Measurements from ENCODE around the gene SNX15. TPM values are rescaled to one million over a fixed set of nuclear protein-coding genes. Genes with fewer than 3 reads are reported as not detected.

SNX15 gene
- total and polyA plus RNA-seq, 4 donors: 19.9 to 26.2 (median 23.9) TPM

GRCh38 chr11:65087216-65087615 lies 60.0 kb downstream of the SNX15 start:
- no peaks in the 10 kb centered on the region for H3K27me3 ChIP-seq (ENCODE audit: control insufficient read depth in 1 of 2, insufficient read depth in 2 of 2, low read length in 1 of 2)
- intact Hi-C loops (cut with DNase I): loop anchor here in 1 of 2 donors (10.0 kb wide), 1 partner anchor 62 kb away; the partner anchor contains the start of gene SNX15
- WGBS, 2 donors: 86 to 89% methylated on average over 11 of the region's 11 CpGs
- H3K4me1 ChIP-seq (ENCODE audit: control insufficient read depth in 1 of 2, insufficient read depth in 2 of 2, low read length in 2 of 2): no peaks in the 10 kb centered on the region
- ATAC-seq (ENCODE audit: low FRiP score): no peak
- H3K36me3 ChIP-seq (ENCODE audit: control insufficient read depth in 1 of 2, insufficient read depth in 2 of 2, low read length in 1 of 2): no peaks in the 10 kb centered on the region
- DNase-seq: no peak
- H3K27ac ChIP-seq (ENCODE audit: low read depth in 1 of 2, low read length in 2 of 2): no peak overlapping the region
- no peak overlapping the region for H3K4me3 ChIP-seq (ENCODE audit: low read length in 2 of 2)
- no peaks in the 10 kb centered on the region for H3K9me3 ChIP-seq (ENCODE audit: control insufficient read depth, low read length)

- no peak for DNase-seq
- Histone ChIP-seq H3K9me3 (ENCODE audit: control insufficient read depth, low read length) (no peaks in the 10 kb centered on the region), H3K36me3 (ENCODE audit: control insufficient read depth in 1 of 2, insufficient read depth in 2 of 2, low read length in 1 of 2) (no peaks in the 10 kb centered on the region), H3K4me3 (ENCODE audit: low read length in 2 of 2) (no peak overlapping the region), H3K4me1 (ENCODE audit: control insufficient read depth in 1 of 2, insufficient read depth in 2 of 2, low read length in 2 of 2) (no peaks in the 10 kb centered on the region), H3K27me3 (ENCODE audit: control insufficient read depth in 1 of 2, insufficient read depth in 2 of 2, low read length in 1 of 2) (no peaks in the 10 kb centered on the region), H3K27ac (ENCODE audit: low read depth in 1 of 2, low read length in 2 of 2) (no peak overlapping the region)
- 90 to 93% methylated on average over 15 of the region's 15 CpGs for WGBS, 2 donors
- intact Hi-C loops (cut with DNase I): loop anchor here in 1 of 2 donors (10.0 kb wide), 1 partner anchor 63 kb away; the partner anchor contains the start of gene SNX15
- no peak for ATAC-seq (ENCODE audit: low FRiP score)
These were observed 60.6 kb downstream of the SNX15 start for GRCh38 chr11:65087827-65088226.

GRCh38 chr11:65089621-65090020 lies 62.4 kb downstream of the SNX15 start:
- intact Hi-C loops (cut with DNase I): loop anchor here in 1 of 2 donors (10.0 kb wide), 1 partner anchor 65 kb away; the partner anchor contains the start of gene SNX15

More at GRCh38 chr11:65089621-65090020, 62.4 kb downstream of the SNX15 start:
- no peaks in the 10 kb centered on the region for H3K4me1 ChIP-seq (ENCODE audit: control insufficient read depth in 1 of 2, insufficient read depth in 2 of 2, low read length in 2 of 2)
- no peaks in the 10 kb centered on the region for H3K36me3 ChIP-seq (ENCODE audit: control insufficient read depth in 1 of 2, insufficient read depth in 2 of 2, low read length in 1 of 2)
- DNase-seq (no peak), ATAC-seq (ENCODE audit: low FRiP score) (no peak)
- H3K9me3 ChIP-seq (ENCODE audit: control insufficient read depth, low read length): no peaks in the 10 kb centered on the region
- 89 to 91% methylated on average over 4 of the region's 4 CpGs for WGBS, 2 donors
- no peak overlapping the region for H3K27ac ChIP-seq (ENCODE audit: low read depth in 1 of 2, low read length in 2 of 2)
- H3K27me3 ChIP-seq (ENCODE audit: control insufficient read depth in 1 of 2, insufficient read depth in 2 of 2, low read length in 1 of 2): no peaks in the 10 kb centered on the region
- H3K4me3 ChIP-seq (ENCODE audit: low read length in 2 of 2): no peak overlapping the region

Small RNA genes within 50 kb of the gene (microRNA-seq; reads per million reads assigned to microRNA genes)
- gene MIR6879: 3.0 to 6.0 reads per million in 2 donors

Other genes starting within 250 kb of the SNX15 start
- 100 to 1,000 TPM; 267 to 322 TPM for gene SF1, start 248.9 kb upstream of the SNX15 start, total RNA-seq
- gene SF1, start 248.9 kb upstream of the SNX15 start, polyA plus RNA-seq: 100 to 1,000 TPM in 1 of 2 donors, 10 to 100 TPM in 1; 46.6 to 136 TPM
- 10 to 100 TPM; 10.7 to 11.5 TPM for gene MAP4K2, start 224.2 kb upstream of the SNX15 start, total RNA-seq
- gene MAP4K2, start 224.2 kb upstream of the SNX15 start, polyA plus RNA-seq: 10 to 100 TPM in 1 of 2 donors, 1 to 10 TPM in 1; 5.4 to 29.6 TPM
- 10 to 100 TPM; 14.5 to 18.0 TPM for gene MEN1, start 216.9 kb upstream of the SNX15 start, total RNA-seq
- 10 to 100 TPM in 1 of 2 donors, 1 to 10 TPM in 1; 9.1 to 18.8 TPM for gene MEN1, start 216.9 kb upstream of the SNX15 start, polyA plus RNA-seq
- gene CDC42BPG, start 182.8 kb upstream of the SNX15 start, total RNA-seq: 1 to 10 TPM in 1 of 2 donors, under 1 TPM in 1; 0.29 to 1.2 TPM
- 1 to 10 TPM in 1 of 2 donors, under 1 TPM in 1; 0.56 to 6.0 TPM for gene CDC42BPG, start 182.8 kb upstream of the SNX15 start, polyA plus RNA-seq
- 100 to 1,000 TPM in 1 of 2 donors, 10 to 100 TPM in 1; 61.8 to 122 TPM for gene EHD1, start 148.8 kb upstream of the SNX15 start, total RNA-seq
- 10 to 100 TPM; 14.4 to 28.8 TPM for gene EHD1, start 148.8 kb upstream of the SNX15 start, polyA plus RNA-seq
- 10 to 100 TPM; 19.6 to 20.6 TPM for gene ATG2A, start 110.2 kb upstream of the SNX15 start, total RNA-seq
- gene ATG2A, start 110.2 kb upstream of the SNX15 start, polyA plus RNA-seq: 10 to 100 TPM in 1 of 2 donors, 1 to 10 TPM in 1; 7.0 to 34.9 TPM
- 10 to 100 TPM; 32.7 to 36.8 TPM for gene PPP2R5B, start 102.8 kb upstream of the SNX15 start, total RNA-seq
- gene PPP2R5B, start 102.8 kb upstream of the SNX15 start, polyA plus RNA-seq: 10 to 100 TPM in 1 of 2 donors, 1 to 10 TPM in 1; 9.5 to 28.6 TPM
- gene GPHA2, start 91.5 kb upstream of the SNX15 start, total RNA-seq: not detected
- gene GPHA2, start 91.5 kb upstream of the SNX15 start, polyA plus RNA-seq: under 1 TPM in 1 of 2 donors, not detected in 1; 0.43 TPM
- not detected for gene MAJIN, start 55.3 kb upstream of the SNX15 start, total RNA-seq
- not detected for gene MAJIN, start 55.3 kb upstream of the SNX15 start, polyA plus RNA-seq
- 1 to 10 TPM; 2.5 to 3.6 TPM for gene BATF2, start 30.5 kb upstream of the SNX15 start, total RNA-seq
- gene BATF2, start 30.5 kb upstream of the SNX15 start, polyA plus RNA-seq: 1 to 10 TPM; 1.4 to 1.9 TPM
- 10 to 100 TPM; 96.3 to 98.5 TPM for gene ARL2, start 13.3 kb upstream of the SNX15 start, total RNA-seq
- gene ARL2, start 13.3 kb upstream of the SNX15 start, polyA plus RNA-seq: 100 to 1,000 TPM; 151 to 175 TPM
- 1 to 10 TPM; 3.6 to 4.9 TPM for gene SAC3D1, start 13.8 kb downstream of the SNX15 start, total RNA-seq
- gene SAC3D1, start 13.8 kb downstream of the SNX15 start, polyA plus RNA-seq: 1 to 10 TPM; 5.4 to 7.5 TPM
- 10 to 100 TPM; 14.1 to 29.4 TPM for gene NAALADL1, start 31.1 kb downstream of the SNX15 start, total RNA-seq
- gene NAALADL1, start 31.1 kb downstream of the SNX15 start, polyA plus RNA-seq: 10 to 100 TPM; 25.8 to 45.9 TPM
- gene CDCA5, start 56.6 kb downstream of the SNX15 start, total RNA-seq: 1 to 10 TPM in 1 of 2 donors, under 1 TPM in 1; 0.81 to 1.0 TPM
- 1 to 10 TPM in 1 of 2 donors, under 1 TPM in 1; 1.00 to 2.5 TPM for gene CDCA5, start 56.6 kb downstream of the SNX15 start, polyA plus RNA-seq
- 10 to 100 TPM; 31.5 to 35.0 TPM for gene ZFPL1, start 56.8 kb downstream of the SNX15 start, total RNA-seq
- gene ZFPL1, start 56.8 kb downstream of the SNX15 start, polyA plus RNA-seq: 10 to 100 TPM; 24.9 to 69.9 TPM
- gene VPS51, start 68.8 kb downstream of the SNX15 start, total RNA-seq: 100 to 1,000 TPM; 101 to 121 TPM
- gene VPS51, start 68.8 kb downstream of the SNX15 start, polyA plus RNA-seq: 100 to 1,000 TPM in 1 of 2 donors, 10 to 100 TPM in 1; 73.0 to 191 TPM
- gene TM7SF2, start 84.4 kb downstream of the SNX15 start, total RNA-seq: 1 to 10 TPM; 5.2 to 7.2 TPM
- gene TM7SF2, start 84.4 kb downstream of the SNX15 start, polyA plus RNA-seq: 10 to 100 TPM in 1 of 2 donors, 1 to 10 TPM in 1; 4.0 to 11.8 TPM
- 1 to 10 TPM; 4.1 to 7.5 TPM for gene ZNHIT2, start 90.3 kb downstream of the SNX15 start, total RNA-seq
- gene ZNHIT2, start 90.3 kb downstream of the SNX15 start, polyA plus RNA-seq: 10 to 100 TPM in 1 of 2 donors, 1 to 10 TPM in 1; 3.4 to 12.9 TPM
- gene FAU, start 94.7 kb downstream of the SNX15 start, total RNA-seq: 100 to 1,000 TPM; 674 to 804 TPM
- gene FAU, start 94.7 kb downstream of the SNX15 start, polyA plus RNA-seq: 1,000 to 10,000 TPM; 1,037 to 1,172 TPM
- gene MRPL49, start 94.9 kb downstream of the SNX15 start, total RNA-seq: 10 to 100 TPM; 35.0 to 37.1 TPM
- gene MRPL49, start 94.9 kb downstream of the SNX15 start, polyA plus RNA-seq: 10 to 100 TPM; 44.2 to 52.2 TPM
- gene SYVN1, start 107.1 kb downstream of the SNX15 start, total RNA-seq: 10 to 100 TPM; 50.2 to 64.0 TPM
- gene SYVN1, start 107.1 kb downstream of the SNX15 start, polyA plus RNA-seq: 10 to 100 TPM in 1 of 2 donors, 1 to 10 TPM in 1; 5.5 to 26.2 TPM
- not detected for gene SPDYC, start 142.8 kb downstream of the SNX15 start, total RNA-seq
- not detected for gene SPDYC, start 142.8 kb downstream of the SNX15 start, polyA plus RNA-seq
- gene CAPN1, start 154.5 kb downstream of the SNX15 start, total RNA-seq: 100 to 1,000 TPM; 109 to 137 TPM
- gene CAPN1, start 154.5 kb downstream of the SNX15 start, polyA plus RNA-seq: 10 to 100 TPM; 75.5 to 96.3 TPM
- 1 to 10 TPM; 3.4 to 9.2 TPM for gene POLA2, start 234.5 kb downstream of the SNX15 start, total RNA-seq
- gene POLA2, start 234.5 kb downstream of the SNX15 start, polyA plus RNA-seq: 1 to 10 TPM; 3.0 to 4.1 TPM

All from aorta (tissue), 5 donors.